Spleen (tissue), 11 donors: Measurements from ENCODE around the gene LSM2. TPM values are rescaled to one million over a fixed set of nuclear protein-coding genes. Genes with fewer than 3 reads are reported as not detected.
A peak's percentile ranks its signal among the peaks of the same experiment; 100 is the strongest.
"Not testable (repeated sequence)": the region's sequence is repeated elsewhere in the genome, so short reads cannot be mapped to it uniquely, and the experiment has no call there.

Experiments used
- DNase-seq: peaks from one replicate; pipeline ENCODE4 v3.0.0-alpha.2; 2020
- H3K27ac ChIP-seq, 8 donors: fragments of 200-600 bp; sonication (generic) in 7 of 8; 1 replicate in 4 of 8; 2 replicates in 4 of 8; pipeline versions ENCODE4 v1.5.0 to v1.8.0; 2016 to 2021; ENCODE audit warnings: inconsistent platforms in 4 of 8, mild to moderate bottlenecking in 4 of 8, moderate library complexity in 1 of 8
- H3K27me3 ChIP-seq, 7 donors: fragments of 200-600 bp; sonication (generic) in 6 of 7; replicated peaks in 1 of 7; 1 replicate in 4 of 7; 2 replicates in 3 of 7; pipeline versions ENCODE4 v1.5.0 to v1.8.0; 2016 to 2021; ENCODE audit warnings: inconsistent platforms in 3 of 7, mild to moderate bottlenecking in 1 of 7
- H3K36me3 ChIP-seq, 6 donors: fragments of 200-600 bp; sonication (generic) in 5 of 6; 1 replicate in 4 of 6; 2 replicates in 2 of 6; pipeline versions ENCODE4 v1.5.0 to v1.8.0; 2016 to 2021; ENCODE audit warnings: inconsistent platforms in 2 of 6
- H3K4me1 ChIP-seq, 6 donors: fragments of 200-600 bp; sonication (generic) in 5 of 6; 1 replicate in 3 of 6; 2 replicates in 3 of 6; pipeline versions ENCODE4 v1.5.0 to v1.8.0; 2016 to 2021; ENCODE audit warnings: inconsistent platforms in 3 of 6
- H3K4me3 ChIP-seq, 8 donors: fragments of 200-600 bp; sonication (generic) in 7 of 8; 1 replicate in 4 of 8; 2 replicates in 4 of 8; pipeline versions ENCODE4 v1.5.0 to v1.8.0; 2016 to 2021; ENCODE audit warnings: inconsistent platforms in 4 of 8, mild to moderate bottlenecking in 4 of 8, moderate library complexity in 2 of 8
- H3K9me3 ChIP-seq, 8 donors: fragments of 200-600 bp; sonication (generic) in 7 of 8; 1 replicate in 4 of 8; 2 replicates in 4 of 8; pipeline versions ENCODE4 v1.5.0 to v1.8.0; 2016 to 2021; ENCODE audit warnings: inconsistent platforms in 4 of 8
- POLR2A ChIP-seq, 3 donors: fragments of 450-650 bp; IDR thresholded peaks; one replicate each; pipeline ENCODE4 v1.5.1; 2017; ENCODE audit warnings: antibody characterized with exemption in 3 of 3, mild to moderate bottlenecking in 1 of 3
- POLR2AphosphoS5 ChIP-seq, 3 donors: sonication (generic); formaldehyde crosslinking; IDR thresholded peaks; one replicate each; pipeline ENCODE4 v1.5.1; 2017; ENCODE audit warnings: antibody characterized with exemption in 3 of 3
- WGBS, 5 donors: extraction: QIAGEN DNeasy Blood & Tissue Kit in 3 of 5; methylation state at CpG; one replicate each; pipeline versions ENCODE4 v1.1.5 to v1.1.7; 2013 to 2018; 5-methylcytosine and 5-hydroxymethylcytosine counted together
- intact Hi-C: fragments of 100-400 bp; cut with DNase I; formaldehyde crosslinking; loops from one replicate; pipeline ENCODE4 v1.15.0; 2023; ENCODE audit warnings: low total_unique reads
- polyA plus RNA-seq, 3 donors: library from polyadenylated mRNA; stranded (reverse); fragments of 200-250 nt; gene quantifications; one replicate each; pipeline ENCODE4 v1.2.1, GENCODE V29; 2013
- total RNA-seq, 7 donors: library from RNA; depleted of rRNA in 3 of 7; stranded (reverse); fragments of >200 nt in 3 of 7; fragmentation: NEBNext Ultra II Directional in 4 of 7; extraction: Animal tissue kit (Norgen Biotek cat#: 25700) in 4 of 7; gene quantifications; one replicate each; pipeline versions ENCODE4 v1.1.0 to v1.2.1, GENCODE V29; 2016 to 2021
- TF ChIP-seq, protein P1 (sequence below), 11 experiments: fragments of 200-600 bp in 7 of 11; fragments of 450-650 bp in 4 of 11; sonication (generic) in 4 of 11; IDR thresholded peaks in 8 of 11; conservative IDR thresholded peaks in 3 of 11; 1 replicate in 7 of 11; 2 replicates in 4 of 11; pipeline versions ENCODE4 v1.4.0 to v1.8.0; 2016 to 2021; ENCODE audit warnings: antibody characterized with exemption in 11 of 11, inconsistent platforms in 4 of 11, mild to moderate bottlenecking in 1 of 11
- donor health status: healthy with polysubstance abuse.
- donor health status: DM: no; HTN: no; CAD: no; lungs with moderate emphysema.
- donor health status: DM: no; HTN: no; CAD: no.
- donor health status: Bipolar disorder and iron deficiency.
- donor health status: healthy.
- donor health status: DM: no; HTN: no; CAD: no.
- donor health status: DM: yes; HTN: yes; CAD: no.

LSM2 gene
- total and polyA plus RNA-seq, 10 donors = 35.9 to 98.9 (median 51.6) TPM

DNA sequence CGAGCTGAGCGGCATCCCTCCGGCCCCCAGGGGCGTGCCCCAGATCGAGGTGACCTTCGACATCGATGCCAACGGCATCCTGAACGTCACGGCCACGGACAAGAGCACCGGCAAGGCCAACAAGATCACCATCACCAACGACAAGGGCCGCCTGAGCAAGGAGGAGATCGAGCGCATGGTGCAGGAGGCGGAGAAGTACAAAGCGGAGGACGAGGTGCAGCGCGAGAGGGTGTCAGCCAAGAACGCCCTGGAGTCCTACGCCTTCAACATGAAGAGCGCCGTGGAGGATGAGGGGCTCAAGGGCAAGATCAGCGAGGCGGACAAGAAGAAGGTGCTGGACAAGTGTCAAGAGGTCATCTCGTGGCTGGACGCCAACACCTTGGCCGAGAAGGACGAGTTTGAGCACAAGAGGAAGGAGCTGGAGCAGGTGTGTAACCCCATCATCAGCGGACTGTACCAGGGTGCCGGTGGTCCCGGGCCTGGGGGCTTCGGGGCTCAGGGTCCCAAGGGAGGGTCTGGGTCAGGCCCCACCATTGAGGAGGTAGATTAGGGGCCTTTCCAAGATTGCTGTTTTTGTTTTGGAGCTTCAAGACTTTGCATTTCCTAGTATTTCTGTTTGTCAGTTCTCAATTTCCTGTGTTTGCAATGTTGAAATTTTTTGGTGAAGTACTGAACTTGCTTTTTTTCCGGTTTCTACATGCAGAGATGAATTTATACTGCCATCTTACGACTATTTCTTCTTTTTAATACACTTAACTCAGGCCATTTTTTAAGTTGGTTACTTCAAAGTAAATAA, 10.6 kb upstream of the LSM2 start:
- H3K27me3 ChIP-seq, H3K36me3 ChIP-seq, H3K9me3 ChIP-seq, intact Hi-C loops: not testable (repeated sequence)
- peaks cover 34 to 71% (median 59%) of the 10 kb centered on the region in 6 donors for H3K4me1 ChIP-seq
- TF ChIP-seq, protein P1, sequence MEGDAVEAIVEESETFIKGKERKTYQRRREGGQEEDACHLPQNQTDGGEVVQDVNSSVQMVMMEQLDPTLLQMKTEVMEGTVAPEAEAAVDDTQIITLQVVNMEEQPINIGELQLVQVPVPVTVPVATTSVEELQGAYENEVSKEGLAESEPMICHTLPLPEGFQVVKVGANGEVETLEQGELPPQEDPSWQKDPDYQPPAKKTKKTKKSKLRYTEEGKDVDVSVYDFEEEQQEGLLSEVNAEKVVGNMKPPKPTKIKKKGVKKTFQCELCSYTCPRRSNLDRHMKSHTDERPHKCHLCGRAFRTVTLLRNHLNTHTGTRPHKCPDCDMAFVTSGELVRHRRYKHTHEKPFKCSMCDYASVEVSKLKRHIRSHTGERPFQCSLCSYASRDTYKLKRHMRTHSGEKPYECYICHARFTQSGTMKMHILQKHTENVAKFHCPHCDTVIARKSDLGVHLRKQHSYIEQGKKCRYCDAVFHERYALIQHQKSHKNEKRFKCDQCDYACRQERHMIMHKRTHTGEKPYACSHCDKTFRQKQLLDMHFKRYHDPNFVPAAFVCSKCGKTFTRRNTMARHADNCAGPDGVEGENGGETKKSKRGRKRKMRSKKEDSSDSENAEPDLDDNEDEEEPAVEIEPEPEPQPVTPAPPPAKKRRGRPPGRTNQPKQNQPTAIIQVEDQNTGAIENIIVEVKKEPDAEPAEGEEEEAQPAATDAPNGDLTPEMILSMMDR (IDR thresholded peaks at IDR 0.05 in 8 of 11, conservative IDR thresholded peaks at IDR 0.05 in 3 of 11) = peak in 2 of 11 experiments; percentile 27 to 38
- peak in 2 of 3 donors; percentile 21 to 62 for TF ChIP-seq POLR2AphosphoS5 (IDR thresholded peaks at IDR 0.05)
- peak overlapping the region; percentile 78 to 95 (median 87) for H3K27ac ChIP-seq
- 8 to 25% (median 13%) methylated on average over 10 to 15 of the region's 37 CpGs for WGBS, 5 donors
- peak; percentile 85 for DNase-seq
- peak overlapping the region; percentile 29 to 76 (median 48) for H3K4me3 ChIP-seq

DNA sequence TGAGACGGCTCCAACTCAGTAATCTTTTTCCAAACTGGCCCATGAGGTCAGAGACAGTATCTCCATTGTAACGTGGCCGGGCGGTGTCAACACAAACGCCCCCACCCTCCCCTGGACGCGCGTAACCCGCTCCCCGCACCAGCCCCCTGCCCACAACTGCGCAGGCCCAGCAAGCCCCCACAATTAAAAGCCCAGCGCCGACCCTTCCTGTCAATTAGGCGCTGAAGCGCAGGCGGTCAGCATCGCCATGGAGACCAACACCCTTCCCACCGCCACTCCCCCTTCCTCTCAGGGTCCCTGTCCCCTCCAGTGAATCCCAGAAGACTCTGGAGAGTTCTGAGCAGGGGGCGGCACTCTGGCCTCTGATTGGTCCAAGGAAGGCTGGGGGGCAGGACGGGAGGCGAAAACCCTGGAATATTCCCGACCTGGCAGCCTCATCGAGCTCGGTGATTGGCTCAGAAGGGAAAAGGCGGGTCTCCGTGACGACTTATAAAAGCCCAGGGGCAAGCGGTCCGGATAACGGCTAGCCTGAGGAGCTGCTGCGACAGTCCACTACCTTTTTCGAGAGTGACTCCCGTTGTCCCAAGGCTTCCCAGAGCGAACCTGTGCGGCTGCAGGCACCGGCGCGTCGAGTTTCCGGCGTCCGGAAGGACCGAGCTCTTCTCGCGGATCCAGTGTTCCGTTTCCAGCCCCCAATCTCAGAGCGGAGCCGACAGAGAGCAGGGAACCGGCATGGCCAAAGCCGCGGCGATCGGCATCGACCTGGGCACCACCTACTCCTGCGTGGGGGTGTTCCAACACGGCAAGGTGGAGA, 8.5 kb upstream of the LSM2 start, which contains the start of the genes HSPA1A and HSPA1L:
Gene HSPA1A, plus strand, starts transcription at position 519 of the 814 bp plus-strand sequence. Its CDS starts 214 bp downstream, at position 733.
Gene HSPA1L, minus strand, starts transcription at position 259 of the 814 bp plus-strand sequence. CDS start 3,311 bp downstream, outside the sequence.
- peak; percentile 94 for DNase-seq
- intact Hi-C loops = no loop called here
- 0 to 3% (median 1%) methylated on average over 40 to 56 of the region's 56 CpGs for WGBS, 5 donors

DNA sequence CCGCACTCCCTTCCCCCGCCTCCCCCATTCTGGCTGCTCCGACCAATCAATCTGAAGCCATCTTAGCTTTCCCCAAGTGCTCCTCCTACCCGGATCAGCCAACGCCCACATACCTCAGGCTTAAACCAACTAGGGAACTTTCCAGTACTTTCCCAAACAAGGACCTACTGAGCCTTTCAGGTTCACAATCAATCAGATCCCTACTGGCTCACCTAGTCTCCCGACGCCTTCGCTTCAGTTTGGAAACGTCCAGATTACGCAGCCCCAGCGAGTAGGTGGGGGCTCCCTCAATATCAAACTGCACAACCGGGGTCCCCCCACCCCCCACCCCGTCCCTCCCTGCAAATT, 7.9 kb upstream of the LSM2 start:
- peak; percentile 91 for DNase-seq
- 0 to 1% (median 0%) methylated on average over 13 of the region's 13 CpGs for WGBS, 5 donors
- peak overlapping the region; percentile 43 to 87 (median 63) for H3K4me3 ChIP-seq
- H3K4me1 ChIP-seq = peaks cover 25 to 54% (median 40%) of the 10 kb centered on the region in 6 donors
- peak overlapping the region; percentile 94 to 98 (median 96) for H3K27ac ChIP-seq
- no peaks in the 10 kb centered on the region for H3K9me3 ChIP-seq
- no peaks in the 10 kb centered on the region for H3K27me3 ChIP-seq
- intact Hi-C loops = no loop called here
- H3K36me3 ChIP-seq = peaks cover 0 to 19% (median 2%) of the 10 kb centered on the region in 6 donors
- TF ChIP-seq, protein P1 (IDR thresholded peaks at IDR 0.05 in 8 of 11, conservative IDR thresholded peaks at IDR 0.05 in 3 of 11) = no peak
- TF ChIP-seq POLR2A (IDR thresholded peaks at IDR 0.05) = peak in 1 of 3 donors; percentile 21
- TF ChIP-seq POLR2AphosphoS5 (IDR thresholded peaks at IDR 0.05) = peak in 1 of 3 donors; percentile 67

More for the DNA sequence above, 8.5 kb upstream of the LSM2 start, which contains the start of the genes HSPA1A and HSPA1L:
- TF ChIP-seq POLR2A (IDR thresholded peaks at IDR 0.05) = peak; percentile 96 to 99 (median 96)
- TF ChIP-seq POLR2AphosphoS5 (IDR thresholded peaks at IDR 0.05) = peak; percentile 96 to 100 (median 100)
- TF ChIP-seq, protein P1 (IDR thresholded peaks at IDR 0.05 in 8 of 11, conservative IDR thresholded peaks at IDR 0.05 in 3 of 11) = no peak
- Histone ChIP-seq H3K27me3 (no peaks in the 10 kb centered on the region), H3K36me3 (peaks cover 0 to 18% (median 2%) of the 10 kb centered on the region in 6 donors), H3K4me1 (peaks cover 25 to 60% (median 46%) of the 10 kb centered on the region in 6 donors), H3K4me3 (peak within 1 kb of the TSS; percentile 43 to 87 (median 63)), H3K27ac (peak within 1 kb of the TSS; percentile 94 to 98 (median 96)), H3K9me3 (no peaks in the 10 kb centered on the region)
